Fibroblast of lung (primary cell): Measurements from ENCODE around the gene FBXO3. TPM values are rescaled to one million over a fixed set of nuclear protein-coding genes. Genes with fewer than 3 reads are reported as not detected.
A peak's percentile ranks its signal among the peaks of the same experiment; 100 is the strongest.
"Not testable (repeated sequence)": the region's sequence is repeated elsewhere in the genome, so short reads cannot be mapped to it uniquely, and the experiment has no call there.

Experiments
- DNase-seq, 2 donors: peaks; one replicate each; pipeline versions ENCODE4 v3.0.0 to v3.0.0-alpha.2; 2010; ENCODE audit warnings: low read depth in 2 of 2
- H2AFZ ChIP-seq: 2 replicates; pipeline ENCODE4 v1.5.1; 2012; ENCODE audit warnings: low read length, control low read depth, inconsistent platforms
- H3K27ac ChIP-seq: 2 replicates; pipeline ENCODE4 v1.5.1; 2011; ENCODE audit warnings: low read length, control low read depth; ENCODE audit not compliant: insufficient read depth
- H3K27me3 ChIP-seq: 2 replicates; pipeline ENCODE4 v1.5.1; 2011; ENCODE audit warnings: mild to moderate bottlenecking, low read length; ENCODE audit not compliant: control insufficient read depth, insufficient read depth
- H3K36me3 ChIP-seq: 2 replicates; pipeline ENCODE4 v1.5.1; 2011; ENCODE audit warnings: low read length; ENCODE audit not compliant: control insufficient read depth, insufficient read depth
- H3K4me1 ChIP-seq: 2 replicates; pipeline ENCODE4 v1.5.1; 2011; ENCODE audit warnings: low read length; ENCODE audit not compliant: control insufficient read depth, insufficient read depth; ENCODE audit errors: extremely low read depth
- H3K4me2 ChIP-seq: 2 replicates; pipeline ENCODE4 v1.5.1; 2011; ENCODE audit warnings: low read length, control low read depth; ENCODE audit not compliant: insufficient read depth; ENCODE audit errors: extremely low read depth
- H3K4me3 ChIP-seq, 4 experiments: fragments of 200-600 bp in 1 of 4; sonication (generic) in 1 of 4; replicated peaks in 1 of 4; 2 replicates each; pipeline ENCODE4 v1.5.1; 2011 to 2016; ENCODE audit warnings: low read length in 4 of 4, low read depth in 3 of 4, mild to moderate bottlenecking in 3 of 4, control low read depth in 2 of 4, inconsistent platforms in 1 of 4, mixed read lengths in 1 of 4; ENCODE audit not compliant: insufficient read depth in 1 of 4; ENCODE audit errors: control extremely low read depth in 1 of 4
- H3K79me2 ChIP-seq: 2 replicates; pipeline ENCODE4 v1.5.1; 2012; ENCODE audit warnings: mild to moderate bottlenecking, low read length, inconsistent platforms; ENCODE audit not compliant: control insufficient read depth, insufficient read depth
- H3K9ac ChIP-seq: 2 replicates; pipeline ENCODE4 v1.5.1; 2011; ENCODE audit warnings: mild to moderate bottlenecking, low read length, control low read depth; ENCODE audit not compliant: insufficient read depth
- H3K9me3 ChIP-seq: 2 replicates; pipeline ENCODE4 v1.5.1; 2012; ENCODE audit warnings: low read depth, low read length; ENCODE audit not compliant: control insufficient read depth, insufficient read depth
- H4K20me1 ChIP-seq: 2 replicates; pipeline ENCODE4 v1.5.1; 2011; ENCODE audit warnings: low read length; ENCODE audit not compliant: control insufficient read depth, insufficient read depth; ENCODE audit errors: extremely low read depth
- CTCF ChIP-seq, 2 donors: IDR thresholded peaks in 1 of 2; conservative IDR thresholded peaks in 1 of 2; 1 replicate in 1 of 2; 2 replicates in 1 of 2; pipeline ENCODE4 v1.5.1; 2011 to 2012; ENCODE audit warnings: low read length in 2 of 2, control low read depth in 1 of 2, inconsistent platforms in 1 of 2, low read depth in 1 of 2, mild to moderate bottlenecking in 1 of 2
- EZH2 ChIP-seq: IDR thresholded peaks from 2 replicates; pipeline ENCODE4 v1.5.1; 2012; ENCODE audit warnings: low read length, control low read depth, mild to moderate bottlenecking; ENCODE audit errors: missing control alignments
- polyA plus RNA-seq, 2 donors: library from polyadenylated mRNA; depleted of rRNA in 1 of 2; stranded (reverse) in 1 of 2; unstranded in 1 of 2; fragments of >200 nt; gene quantifications; 2 replicates each; pipeline ENCODE4 v1.2.1, GENCODE V29; 2011 to 2012; ENCODE audit warnings: missing spikeins in 1 of 2
- total RNA-seq: library from RNA; depleted of rRNA; stranded (reverse); fragments of >200 nt; gene quantifications from 2 replicates; pipeline ENCODE4 v1.2.1, GENCODE V29; 2014

FBXO3 gene
- total and polyA plus RNA-seq, 2 donors (not counting 1 experiment from before 2014, with no cell fraction given): 28.7 to 46.2 TPM

GRCh38 chr11:33801821-33802193 is 27.5 kb upstream of the FBXO3 start:
- DNase-seq: no peak
- Histone ChIP-seq H3K27ac (no peak overlapping the region), H3K79me2 (no peaks in the 10 kb centered on the region), H3K4me1 (peaks cover 2% of the 10 kb centered on the region), H3K36me3 (no peaks in the 10 kb centered on the region), H3K9me3 (no peaks in the 10 kb centered on the region), H3K27me3 (peaks cover 6% of the 10 kb centered on the region), H3K9ac (no peak overlapping the region), H3K4me3 (peak overlapping the region in 3 of 4 experiments; percentile 7 to 54 (median 49)), H3K4me2 (peak overlapping the region; percentile 64), H2AFZ (peak overlapping the region; percentile 62), H4K20me1 (no peaks in the 10 kb centered on the region)
- no peak for TF ChIP-seq CTCF (conservative IDR thresholded peaks at IDR 0.05 in 1 of 2, IDR thresholded peaks at IDR 0.05 in 1 of 2; ENCODE audit: low read depth in 1 of 2, low read length in 2 of 2)
- no peak for TF ChIP-seq EZH2

DNA sequence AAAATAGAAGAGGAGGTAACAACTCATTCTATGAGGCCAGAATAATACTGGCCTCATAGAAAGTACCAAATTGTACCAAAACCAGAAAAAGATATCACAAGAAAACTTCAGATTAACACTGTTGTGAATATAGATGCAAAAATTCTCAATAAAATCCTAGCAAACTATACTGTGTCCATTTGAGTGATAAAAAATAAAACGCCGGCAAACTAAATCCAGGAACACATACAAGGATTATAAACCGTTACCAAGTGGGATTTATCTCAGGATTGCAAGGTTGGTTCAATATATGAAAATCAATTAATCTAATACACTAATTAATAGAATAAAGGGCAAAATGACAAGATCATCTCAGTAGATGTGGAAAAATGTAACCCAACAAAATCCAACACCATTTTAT is 23.6 kb upstream of the FBXO3 start:
- H3K4me2 ChIP-seq: no peak overlapping the region
- H3K4me3 ChIP-seq: no peak overlapping the region
- peaks cover 2% of the 10 kb centered on the region for H3K4me1 ChIP-seq
- no peak for TF ChIP-seq CTCF (conservative IDR thresholded peaks at IDR 0.05 in 1 of 2, IDR thresholded peaks at IDR 0.05 in 1 of 2; ENCODE audit: low read depth in 1 of 2, low read length in 2 of 2)
- TF ChIP-seq EZH2: no peak
- H2AFZ ChIP-seq: no peak overlapping the region
- no peaks in the 10 kb centered on the region for H3K9me3 ChIP-seq
- H4K20me1 ChIP-seq: no peaks in the 10 kb centered on the region
- no peak overlapping the region for H3K9ac ChIP-seq
- H3K36me3 ChIP-seq: no peaks in the 10 kb centered on the region
- DNase-seq: no peak
- H3K79me2 ChIP-seq: no peaks in the 10 kb centered on the region
- no peak overlapping the region for H3K27ac ChIP-seq
- H3K27me3 ChIP-seq: peaks cover 8% of the 10 kb centered on the region

DNA sequence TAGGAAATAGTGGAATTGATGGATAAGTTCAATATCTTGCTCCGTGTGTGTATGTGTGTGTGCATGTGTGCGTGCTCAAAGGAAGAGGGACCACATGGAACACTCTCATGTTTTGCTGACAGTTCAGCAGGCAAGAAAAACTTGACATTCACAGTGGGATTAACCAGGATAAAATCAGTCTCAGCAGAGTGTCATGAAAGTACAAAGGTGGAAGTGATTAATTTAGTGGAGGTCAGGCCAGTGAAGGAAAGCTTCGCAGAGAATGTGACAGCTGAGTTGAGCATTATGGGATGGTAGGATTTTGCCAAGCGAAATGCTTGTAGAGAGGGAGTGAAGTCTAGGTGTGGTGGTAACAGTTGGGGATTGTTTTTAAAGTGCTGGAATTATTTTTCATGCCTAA is 15.7 kb upstream of the FBXO3 start:
- no peak overlapping the region for H3K4me3 ChIP-seq
- H3K4me2 ChIP-seq: no peak overlapping the region
- no peaks in the 10 kb centered on the region for H3K36me3 ChIP-seq
- H3K9ac ChIP-seq: no peak overlapping the region
- H4K20me1 ChIP-seq: no peaks in the 10 kb centered on the region
- no peaks in the 10 kb centered on the region for H3K9me3 ChIP-seq
- no peak overlapping the region for H3K27ac ChIP-seq
- H2AFZ ChIP-seq: no peak overlapping the region
- DNase-seq: no peak
- peaks cover 6% of the 10 kb centered on the region for H3K27me3 ChIP-seq
- H3K79me2 ChIP-seq: no peaks in the 10 kb centered on the region
- no peaks in the 10 kb centered on the region for H3K4me1 ChIP-seq
- TF ChIP-seq CTCF (conservative IDR thresholded peaks at IDR 0.05 in 1 of 2, IDR thresholded peaks at IDR 0.05 in 1 of 2; ENCODE audit: low read depth in 1 of 2, low read length in 2 of 2): no peak

GRCh38 chr11:33788095-33788494 is 13.8 kb upstream of the FBXO3 start:
- H3K9me3 ChIP-seq, H3K79me2 ChIP-seq, H3K36me3 ChIP-seq, DNase-seq, H3K9ac ChIP-seq, H3K4me2 ChIP-seq, H3K4me3 ChIP-seq, H4K20me1 ChIP-seq, H2AFZ ChIP-seq, H3K27ac ChIP-seq, H3K27me3 ChIP-seq, H3K4me1 ChIP-seq: not testable (repeated sequence)
